Mammary epithelial cell (primary cell): ENCODE measurements around the gene GUCY2D.

Experiments
- CTCF ChIP-seq, 2 donors: IDR thresholded peaks in 1 of 2; conservative IDR thresholded peaks in 1 of 2; 2 replicates each; pipeline ENCODE4 v1.5.1; 2011 to 2012; ENCODE audit warnings: inconsistent platforms in 2 of 2, low read length in 2 of 2, mild to moderate bottlenecking in 2 of 2, control low read depth in 1 of 2, low read depth in 1 of 2; ENCODE audit not compliant: insufficient read depth in 1 of 2; ENCODE audit errors: extremely low read depth in 1 of 2
- EZH2 ChIP-seq: IDR thresholded peaks from 2 replicates; pipeline ENCODE4 v1.6.1; 2012; ENCODE audit warnings: low read length, inconsistent platforms, borderline replicate concordance

GRCh38 chr17:8005967-8006730, 3.7 kb downstream of the GUCY2D start:
- TF ChIP-seq CTCF (conservative IDR thresholded peaks at IDR 0.05 in 1 of 2, IDR thresholded peaks at IDR 0.05 in 1 of 2; ENCODE audit: extremely low read depth in 1 of 2, insufficient read depth in 1 of 2, low read depth in 1 of 2, low read length in 2 of 2) = no peak
- TF ChIP-seq EZH2 = no peak
